GM18907 (cell line): ENCODE data around the gene DMRTC1B.
"Not testable (repeated sequence)": the region's sequence is repeated elsewhere in the genome, so short reads cannot be mapped to it uniquely, and the experiment has no call there.

Experiments used
- ATAC-seq: cut with Tn5 transposase; IDR thresholded peaks from one replicate; pipeline ENCODE4 v1.9.1; 2021; ENCODE audit warnings: mild to moderate bottlenecking, moderate library complexity; ENCODE audit not compliant: unreplicated experiment

DMRTC1B gene, protein sequence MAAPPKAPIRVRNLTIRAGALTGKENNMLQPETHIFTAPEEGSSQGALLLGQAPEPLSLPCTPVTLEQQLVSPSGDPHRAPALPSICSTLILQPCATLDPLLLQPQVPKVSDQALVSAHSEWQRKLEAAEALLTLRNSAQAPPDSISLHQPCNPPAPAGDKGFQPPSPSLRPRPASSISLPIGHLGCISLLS

DNA sequence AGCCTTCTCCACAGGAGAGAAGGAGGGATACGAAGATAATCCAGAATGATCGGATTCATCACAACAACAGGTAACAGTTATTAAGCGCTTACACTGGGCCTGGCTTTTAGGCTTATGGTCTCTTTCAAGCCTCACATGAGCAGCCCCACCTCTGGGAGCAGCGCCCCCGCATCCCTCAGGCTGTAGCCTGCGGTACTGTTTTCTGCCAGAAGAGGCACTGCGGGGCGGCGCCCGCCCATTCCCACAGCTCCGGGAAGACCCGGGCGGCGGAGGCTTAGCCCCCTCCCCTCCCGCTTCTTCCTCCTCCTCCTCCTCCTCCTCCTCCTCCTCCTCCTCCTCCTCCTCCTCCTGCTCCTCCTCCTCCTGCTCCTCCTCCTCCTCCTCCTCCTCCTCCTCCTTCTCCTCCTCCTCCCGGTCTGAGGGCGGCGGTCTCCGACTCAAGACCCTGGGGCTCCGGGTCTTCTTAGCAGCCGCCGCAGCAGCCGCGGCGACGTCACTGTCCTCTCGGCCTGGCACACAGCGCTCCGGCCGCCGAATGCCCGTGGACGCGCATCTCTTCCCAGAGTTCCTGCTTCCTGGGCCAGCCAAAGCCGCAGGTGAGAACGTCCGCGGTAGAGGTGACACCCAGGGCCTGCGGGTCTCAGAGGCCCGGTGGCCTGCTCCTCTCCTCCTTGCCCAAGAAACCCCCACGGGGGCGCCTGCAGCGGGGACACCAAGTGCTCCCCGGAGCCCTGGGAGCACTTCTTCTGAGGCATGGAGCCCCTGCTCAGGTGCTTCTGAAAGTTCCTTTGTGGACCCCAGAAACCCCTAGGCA is at the start of gene DMRTC1B:
DMRTC1B (plus strand) TSS at position 238 of the 814 bp plus-strand sequence. CDS start 68,246 bp downstream, outside the sequence.
- peak; percentile 83 for ATAC-seq

DNA sequence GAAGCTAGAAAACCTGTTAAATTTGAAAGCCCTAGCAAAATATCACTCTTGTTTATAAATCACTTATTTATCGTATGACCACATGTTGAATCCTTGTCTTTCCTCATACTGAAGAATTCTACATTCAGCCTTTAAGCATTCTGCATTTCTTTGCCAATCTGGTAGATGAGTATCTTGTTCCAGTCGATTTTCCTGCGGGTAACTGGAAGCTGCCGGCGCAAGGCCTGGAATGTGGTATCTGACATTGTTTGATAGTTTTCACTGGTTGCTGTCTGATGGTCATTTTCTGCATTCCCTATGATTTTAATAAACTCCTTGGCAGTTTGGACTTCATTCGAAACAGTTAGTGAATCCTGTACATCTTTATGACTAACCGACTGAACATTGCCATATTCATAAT is 48.8 kb upstream of the DMRTC1B start:
- ATAC-seq, result no peak

DNA sequence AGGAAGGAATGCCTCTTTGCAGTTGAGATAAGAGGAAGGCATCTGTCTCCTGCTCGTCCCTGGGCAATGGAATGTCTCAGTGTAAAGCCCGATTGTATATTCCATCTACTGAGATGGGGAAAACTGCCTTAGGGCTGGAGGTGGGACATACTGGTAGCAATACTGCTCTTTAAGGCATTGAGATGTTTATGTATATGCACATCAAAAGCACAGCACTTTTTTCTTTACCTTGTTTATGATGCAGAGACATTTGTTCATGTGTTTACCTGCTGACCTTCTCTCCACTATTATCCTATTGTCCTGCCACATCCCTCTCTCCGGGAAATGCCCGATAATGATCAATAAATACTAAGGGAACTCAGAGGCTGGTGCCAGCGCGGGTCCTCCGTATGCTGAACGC is 43.1 kb upstream of the DMRTC1B start:
- ATAC-seq, result not testable (repeated sequence)

DNA sequence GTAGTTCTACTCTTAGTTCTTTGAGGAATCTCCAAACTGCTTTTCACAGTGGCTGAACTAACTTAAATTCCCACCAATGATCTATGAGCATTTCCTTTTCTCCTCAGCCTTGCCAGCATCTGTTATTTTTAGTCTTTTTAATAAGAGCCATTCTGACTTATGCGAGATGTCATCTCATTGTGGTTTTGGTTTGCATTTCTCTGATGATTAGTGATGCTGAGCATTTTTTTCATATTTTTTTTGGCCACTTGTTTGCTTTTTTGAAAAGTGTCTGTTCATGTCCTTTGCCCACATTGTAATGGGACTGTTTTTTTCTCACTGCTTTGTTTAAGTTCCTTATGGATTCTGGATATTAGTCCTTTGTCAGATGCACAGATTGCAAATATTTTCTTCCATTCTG is 41.1 kb upstream of the DMRTC1B start:
- ATAC-seq, result no peak

DNA sequence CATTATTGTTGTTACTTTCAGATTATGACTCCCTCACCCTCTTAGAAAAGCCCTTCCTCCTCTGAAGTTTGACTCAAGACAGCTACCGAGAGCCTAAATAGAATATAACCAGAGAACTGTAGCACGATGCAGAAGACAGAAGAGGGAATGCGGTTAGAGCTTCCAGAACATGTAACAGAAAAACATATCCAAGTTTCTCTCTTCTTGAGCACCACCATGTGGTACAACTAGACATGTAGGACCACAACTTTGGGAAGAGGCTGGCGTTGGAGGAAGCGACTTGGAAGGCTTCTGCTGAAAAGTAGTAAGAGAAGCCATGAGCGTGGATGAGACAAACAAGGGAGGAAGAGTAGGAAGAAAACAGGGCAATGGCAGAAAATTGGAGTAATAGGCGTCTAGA is 31.1 kb upstream of the DMRTC1B start:
- not testable (repeated sequence) for ATAC-seq

DNA sequence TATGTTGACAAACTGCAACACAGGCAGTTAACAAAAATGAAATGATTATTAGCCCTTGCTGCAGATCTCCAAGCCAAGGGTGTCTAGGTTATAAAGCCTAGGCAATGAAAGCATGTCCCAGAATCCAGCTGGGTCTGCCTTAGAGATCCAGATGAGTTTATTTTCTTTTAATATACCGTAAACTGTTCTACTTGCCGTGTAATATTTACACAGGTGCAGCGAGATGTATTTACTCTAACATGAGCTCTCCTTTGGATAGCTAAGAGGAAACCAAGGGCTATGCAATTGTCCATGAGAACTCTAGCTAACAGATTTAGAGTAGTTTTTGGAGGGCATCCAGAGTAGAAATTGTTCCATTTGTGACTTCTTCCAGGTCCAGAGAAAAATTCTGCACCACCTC is 28.1 kb upstream of the DMRTC1B start:
- not testable (repeated sequence) for ATAC-seq

DNA sequence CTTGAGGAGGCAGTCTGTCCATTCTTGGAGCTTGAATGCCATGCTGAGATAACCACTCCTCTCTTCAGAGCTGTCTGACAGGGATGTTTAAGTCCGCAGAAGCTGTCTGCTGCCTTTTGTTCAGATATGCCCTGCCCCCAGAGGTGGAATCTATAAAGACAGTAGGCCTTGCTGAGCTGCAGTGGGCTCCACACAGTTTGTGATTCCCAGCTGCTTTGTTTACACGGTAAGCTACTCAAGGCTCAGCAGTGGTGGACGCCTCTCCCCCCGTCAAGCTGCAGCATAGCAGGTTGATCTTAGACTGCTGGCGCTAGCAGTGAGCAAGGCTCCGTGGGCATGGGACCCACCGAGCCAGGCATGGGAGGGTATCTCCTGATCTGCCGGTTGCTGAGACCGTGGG is 16.2 kb upstream of the DMRTC1B start:
- not testable (repeated sequence) for ATAC-seq

DNA sequence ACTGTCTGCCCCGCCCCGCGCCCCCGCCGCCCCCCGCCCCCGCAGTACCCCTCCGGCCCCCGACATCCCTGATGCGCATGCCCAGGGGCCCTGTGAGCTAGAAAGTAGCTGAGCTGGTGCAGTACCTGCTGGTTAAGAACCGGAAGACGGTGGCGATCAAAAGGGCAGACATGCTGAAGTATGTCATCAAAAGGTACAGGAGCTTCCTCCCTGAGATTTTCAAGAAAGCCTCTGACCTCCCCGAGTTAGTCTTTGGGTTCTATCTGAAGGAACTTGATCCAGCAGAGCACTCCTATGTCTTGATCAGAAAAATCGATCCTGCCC is 739 bp downstream of the DMRTC1B start:
- peak; percentile 75 for ATAC-seq

DNA sequence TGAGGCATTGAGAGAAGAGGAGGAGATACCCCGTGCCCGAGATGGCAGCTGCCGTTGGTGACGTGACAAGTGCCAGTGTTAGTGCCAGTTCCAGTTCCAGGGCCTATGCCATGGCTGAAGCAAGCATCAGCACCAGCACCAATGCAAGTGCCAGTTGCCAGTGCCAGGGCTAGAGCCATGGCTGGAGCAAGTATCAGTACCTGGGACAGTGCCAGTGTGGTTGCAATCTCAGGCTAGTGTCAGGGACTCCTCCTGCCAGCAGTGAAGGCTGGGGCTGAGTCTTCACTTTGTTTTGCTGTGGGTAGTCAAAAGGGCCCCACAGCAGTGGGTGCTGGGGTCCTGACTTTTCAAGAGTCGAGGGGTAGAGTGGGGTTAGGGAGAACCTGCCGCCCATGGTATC is 1.5 kb downstream of the DMRTC1B start:
- not testable (repeated sequence) for ATAC-seq

DNA sequence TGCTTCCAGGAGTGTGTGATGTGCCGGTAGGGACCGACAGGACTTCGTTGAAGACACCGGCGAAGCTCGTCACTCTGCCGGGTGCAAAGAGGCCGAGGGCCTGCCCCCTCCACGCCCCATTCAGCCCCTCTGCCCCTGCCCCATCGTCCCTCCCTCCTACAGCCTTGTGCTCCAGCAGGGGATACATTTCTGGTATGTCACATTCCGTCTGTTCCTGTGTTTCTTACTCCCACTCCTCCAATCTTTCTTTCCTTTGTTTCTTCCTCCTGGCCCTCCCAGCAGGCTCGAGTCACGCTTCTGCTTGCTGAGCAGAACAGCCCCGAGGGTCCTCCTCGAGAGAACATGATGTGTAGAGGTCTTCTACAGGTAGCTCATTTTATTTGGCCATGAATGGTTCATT is 5.9 kb downstream of the DMRTC1B start, which contains the start of gene FAM236B:
FAM236B (minus strand) TSS at position 101 of the 400 bp plus-strand sequence; CDS start at position 1, 100 bp downstream.
- ATAC-seq, result not testable (repeated sequence)

DNA sequence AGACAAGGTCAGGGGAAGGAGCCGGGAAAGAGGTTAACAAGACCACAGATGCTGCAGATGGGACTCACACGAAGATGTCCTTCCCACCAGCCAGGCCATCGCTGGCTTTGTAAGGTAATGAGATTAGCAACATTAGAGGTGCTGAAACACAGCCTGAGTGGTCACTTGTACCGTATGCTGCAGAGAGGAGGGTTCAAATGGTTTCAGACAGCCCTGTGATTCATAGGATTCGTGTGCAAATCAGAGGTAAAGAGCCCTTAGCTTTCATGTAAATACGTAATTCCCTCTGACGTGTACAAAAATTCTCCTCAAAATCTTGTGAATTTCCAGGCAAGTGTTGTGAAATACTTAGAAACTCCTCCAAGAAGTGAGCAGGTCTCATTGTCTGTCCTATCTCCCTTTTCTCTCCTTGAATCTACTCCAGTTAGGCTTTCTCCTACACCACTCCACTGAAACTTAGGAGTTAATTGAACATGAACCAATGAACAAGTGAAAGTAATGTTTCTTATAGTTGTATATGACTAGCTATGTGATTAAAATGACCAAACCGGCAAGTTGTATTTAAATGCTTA is 6.8 kb downstream of the DMRTC1B start:
- not testable (repeated sequence) for ATAC-seq

DNA sequence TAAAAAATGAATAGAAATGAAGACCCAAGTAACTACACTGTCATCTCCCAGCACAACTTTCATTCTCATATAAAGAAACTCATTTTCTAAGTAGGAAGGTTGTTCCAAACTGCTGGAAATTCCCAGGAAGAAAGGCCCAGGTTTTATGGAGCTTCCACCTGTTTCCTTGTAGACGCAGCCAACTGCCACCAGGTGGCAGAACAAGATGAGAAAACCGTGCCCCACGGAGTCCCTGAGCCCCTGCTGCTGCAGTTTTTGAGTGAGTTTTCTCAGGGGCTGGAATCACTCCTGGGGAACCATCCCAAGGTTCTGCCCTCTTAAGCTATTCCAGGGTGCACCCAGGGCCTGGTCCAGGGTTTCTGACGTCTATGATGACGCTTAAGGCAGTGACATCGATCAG is 7.3 kb downstream of the DMRTC1B start:
- ATAC-seq, result not testable (repeated sequence)

DNA sequence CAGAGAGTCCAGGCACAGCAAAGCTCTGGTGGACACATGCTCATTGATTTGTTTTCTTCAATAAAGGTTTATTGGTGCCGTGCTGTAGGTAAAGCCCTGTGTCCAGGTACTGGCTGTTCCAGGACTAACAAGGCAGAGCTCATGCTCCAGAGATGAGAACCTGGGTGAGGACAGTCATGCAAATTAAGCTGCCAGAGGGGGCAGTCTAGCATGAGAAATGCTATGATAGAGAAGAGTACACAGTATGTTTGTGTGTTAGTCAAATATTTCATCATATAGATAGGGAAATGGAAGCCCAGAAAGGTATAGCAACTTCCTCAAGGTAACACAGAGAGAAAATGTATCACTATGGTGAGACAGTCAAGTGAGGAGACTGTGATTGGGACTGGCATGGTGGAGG is 11.5 kb downstream of the DMRTC1B start:
- not testable (repeated sequence) for ATAC-seq

DNA sequence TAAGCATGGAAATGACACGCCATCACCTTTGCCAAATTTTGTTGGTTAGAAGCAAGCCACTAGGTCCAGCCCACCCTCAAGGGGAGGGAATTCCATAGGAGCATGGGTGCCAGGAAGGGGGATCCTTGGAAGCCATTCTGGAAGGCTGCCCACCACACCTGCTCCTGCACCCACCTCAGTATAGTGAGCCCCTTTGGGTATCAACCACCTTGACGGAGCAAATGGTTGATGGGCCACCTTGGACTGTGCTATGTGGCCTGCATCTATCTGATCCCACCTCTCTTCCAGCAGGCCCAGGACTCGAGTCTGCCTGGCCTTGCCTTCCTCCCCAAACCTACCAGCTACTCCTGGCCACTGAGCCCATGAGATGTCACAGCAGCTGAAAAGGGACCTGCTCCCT is 13.7 kb downstream of the DMRTC1B start:
- not testable (repeated sequence) for ATAC-seq

DNA sequence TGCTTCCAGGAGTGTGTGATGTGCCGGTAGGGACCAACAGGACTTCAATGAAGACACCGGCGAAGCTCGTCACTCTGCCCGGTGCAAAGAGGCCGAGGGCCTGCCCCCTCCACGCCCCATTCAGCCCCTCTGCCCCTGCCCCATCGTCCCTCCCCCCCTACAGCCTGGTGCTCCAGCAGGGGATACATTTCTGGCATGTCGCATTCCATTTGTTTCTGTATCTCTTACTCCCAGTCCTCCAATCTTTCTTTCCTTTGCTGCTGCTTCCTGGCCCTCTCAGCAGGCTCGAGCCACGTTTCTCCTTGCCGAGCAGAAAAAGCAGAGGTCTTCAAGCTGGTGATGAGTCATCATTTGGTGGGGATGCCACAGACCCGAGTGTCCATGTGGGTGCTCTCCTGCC is 31.4 kb downstream of the DMRTC1B start, which contains the start of gene FAM236D:
FAM236D (minus strand) TSS at position 101 of the 400 bp plus-strand sequence; CDS start at position 1, 100 bp downstream.
- ATAC-seq, result not testable (repeated sequence)

DNA sequence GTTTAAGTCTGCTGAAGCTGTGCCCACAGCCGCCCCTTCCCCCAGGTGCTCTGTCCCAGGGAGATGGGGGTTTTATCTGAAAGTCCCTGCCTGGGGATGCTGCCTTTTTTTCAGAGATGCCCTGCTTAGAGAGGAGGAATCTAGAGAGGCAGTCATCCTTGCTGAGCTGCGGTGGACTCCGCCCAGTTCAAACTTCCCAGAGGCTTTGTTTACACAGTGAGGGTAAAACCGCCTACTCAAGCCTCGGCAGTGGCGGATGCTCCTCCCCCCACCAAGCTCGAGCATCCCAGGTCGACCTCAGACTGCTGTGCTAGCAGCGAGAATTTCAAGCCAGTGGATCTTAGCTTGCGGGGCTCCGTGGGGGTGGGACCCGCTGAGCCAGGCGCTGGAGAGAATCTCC is 54.0 kb downstream of the DMRTC1B start:
- not testable (repeated sequence) for ATAC-seq

DNA sequence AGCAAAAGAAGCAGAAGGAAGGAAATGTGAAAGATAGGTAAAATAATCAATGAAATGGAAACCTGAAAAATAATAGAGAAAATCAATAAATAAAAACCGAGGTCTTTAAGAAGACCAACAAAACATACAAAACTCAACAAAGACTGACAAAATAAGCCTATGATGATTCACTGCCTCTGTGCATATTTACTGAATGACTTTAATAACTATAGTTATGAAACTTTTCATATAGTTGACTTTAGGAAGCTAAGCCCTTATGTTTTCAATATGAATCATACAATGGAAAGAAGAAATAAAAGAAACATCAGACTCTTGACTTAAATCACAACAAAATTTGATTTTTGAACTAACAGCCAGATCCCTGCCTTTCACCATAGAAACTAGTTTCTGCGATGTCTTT is 60.8 kb downstream of the DMRTC1B start:
- ATAC-seq, result not testable (repeated sequence)

DNA sequence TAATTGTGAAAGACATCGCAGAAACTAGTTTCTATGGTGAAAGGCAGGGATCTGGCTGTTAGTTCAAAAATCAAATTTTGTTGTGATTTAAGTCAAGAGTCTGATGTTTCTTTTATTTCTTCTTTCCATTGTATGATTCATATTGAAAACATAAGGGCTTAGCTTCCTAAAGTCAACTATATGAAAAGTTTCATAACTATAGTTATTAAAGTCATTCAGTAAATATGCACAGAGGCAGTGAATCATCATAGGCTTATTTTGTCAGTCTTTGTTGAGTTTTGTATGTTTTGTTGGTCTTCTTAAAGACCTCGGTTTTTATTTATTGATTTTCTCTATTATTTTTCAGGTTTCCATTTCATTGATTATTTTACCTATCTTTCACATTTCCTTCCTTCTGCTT is 106.2 kb downstream of the DMRTC1B start:
- ATAC-seq, result not testable (repeated sequence)

DNA sequence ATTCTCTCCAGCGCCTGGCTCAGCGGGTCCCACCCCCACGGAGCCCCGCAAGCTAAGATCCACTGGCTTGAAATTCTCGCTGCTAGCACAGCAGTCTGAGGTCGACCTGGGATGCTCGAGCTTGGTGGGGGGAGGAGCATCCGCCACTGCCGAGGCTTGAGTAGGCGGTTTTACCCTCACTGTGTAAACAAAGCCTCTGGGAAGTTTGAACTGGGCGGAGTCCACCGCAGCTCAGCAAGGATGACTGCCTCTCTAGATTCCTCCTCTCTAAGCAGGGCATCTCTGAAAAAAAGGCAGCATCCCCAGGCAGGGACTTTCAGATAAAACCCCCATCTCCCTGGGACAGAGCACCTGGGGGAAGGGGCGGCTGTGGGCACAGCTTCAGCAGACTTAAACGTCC is 113.0 kb downstream of the DMRTC1B start:
- ATAC-seq, result not testable (repeated sequence)
